Erythroblast (primary cell): ENCODE measurements around the gene ACTR10.

ENCODE experiments used
- GATA1 ChIP-seq: IDR thresholded peaks from 2 replicates; pipeline ENCODE4 v1.6.1; 2011; ENCODE audit warnings: low read depth, mild to moderate bottlenecking, control low read depth, low read length, moderate library complexity
- POLR2A ChIP-seq: IDR thresholded peaks from 2 replicates; pipeline ENCODE4 v1.6.1; 2011; ENCODE audit warnings: mild to moderate bottlenecking, low read length

DNA sequence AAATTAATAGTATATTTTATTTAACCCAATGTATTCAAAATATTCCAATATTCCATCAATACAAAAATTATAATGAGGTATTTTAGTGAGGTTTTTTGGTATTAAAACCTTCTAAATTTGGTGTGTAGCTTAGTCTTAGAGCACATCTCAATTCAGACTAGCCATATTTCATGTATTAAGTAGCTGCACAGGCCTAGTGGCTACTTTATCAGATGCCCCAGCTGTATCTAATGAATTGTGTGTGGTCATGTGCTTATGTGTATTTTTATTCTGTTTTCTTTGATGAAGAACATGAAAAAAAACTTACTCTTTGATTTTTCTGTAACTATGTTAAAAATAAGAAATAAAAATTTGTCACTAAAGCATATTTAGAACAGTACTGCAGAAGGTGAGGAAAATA is 13.2 kb downstream of the ACTR10 start:
- TF ChIP-seq POLR2A (no peak), GATA1 (no peak)
